ENCODE data around the gene SNX9. TPM values are rescaled to one million over a fixed set of nuclear protein-coding genes. Genes with fewer than 3 reads are reported as not detected.

Gene SNX9
- total RNA-seq, 1 experiment from 2014 or later: 31.3 TPM

DNA sequence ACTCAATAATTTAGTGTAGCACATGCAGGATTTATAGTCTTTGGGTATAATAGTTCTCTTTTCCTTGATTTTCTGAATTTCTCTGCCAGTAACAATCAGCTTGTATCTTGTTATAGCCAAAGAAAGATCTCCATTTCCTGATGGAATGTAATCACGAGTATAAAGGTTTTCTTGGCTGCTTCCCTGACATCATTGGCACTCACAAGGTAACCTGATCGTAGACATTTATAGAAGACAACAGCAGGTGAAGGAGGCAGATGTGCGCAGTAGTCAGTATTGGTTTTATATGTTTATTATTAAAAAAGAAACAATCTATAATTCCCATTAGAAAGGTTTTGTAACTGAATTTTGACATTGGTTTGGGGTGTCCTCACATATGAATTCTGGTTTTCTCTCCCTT is 114.3 kb downstream of the SNX9 start:
- no peak overlapping the region for H3K4me2 ChIP-seq (ENCODE audit: insufficient read depth, insufficient read length, low read length)
- no peak overlapping the region for H3K18ac ChIP-seq (ENCODE audit: insufficient read length, low read depth, low read length)
- no peak for DNase-seq
- H3K9me3 Mint-ChIP-seq: no peaks in the 10 kb centered on the region
- WGBS (ENCODE audit: extremely low coverage, insufficient read length, low lambda C conversion rate): no CpG with 5 or more reads among the region's 3 CpGs
- H3K27me3 Mint-ChIP-seq (ENCODE audit: low read depth): no peaks in the 10 kb centered on the region
- TF ChIP-seq, protein P1, sequence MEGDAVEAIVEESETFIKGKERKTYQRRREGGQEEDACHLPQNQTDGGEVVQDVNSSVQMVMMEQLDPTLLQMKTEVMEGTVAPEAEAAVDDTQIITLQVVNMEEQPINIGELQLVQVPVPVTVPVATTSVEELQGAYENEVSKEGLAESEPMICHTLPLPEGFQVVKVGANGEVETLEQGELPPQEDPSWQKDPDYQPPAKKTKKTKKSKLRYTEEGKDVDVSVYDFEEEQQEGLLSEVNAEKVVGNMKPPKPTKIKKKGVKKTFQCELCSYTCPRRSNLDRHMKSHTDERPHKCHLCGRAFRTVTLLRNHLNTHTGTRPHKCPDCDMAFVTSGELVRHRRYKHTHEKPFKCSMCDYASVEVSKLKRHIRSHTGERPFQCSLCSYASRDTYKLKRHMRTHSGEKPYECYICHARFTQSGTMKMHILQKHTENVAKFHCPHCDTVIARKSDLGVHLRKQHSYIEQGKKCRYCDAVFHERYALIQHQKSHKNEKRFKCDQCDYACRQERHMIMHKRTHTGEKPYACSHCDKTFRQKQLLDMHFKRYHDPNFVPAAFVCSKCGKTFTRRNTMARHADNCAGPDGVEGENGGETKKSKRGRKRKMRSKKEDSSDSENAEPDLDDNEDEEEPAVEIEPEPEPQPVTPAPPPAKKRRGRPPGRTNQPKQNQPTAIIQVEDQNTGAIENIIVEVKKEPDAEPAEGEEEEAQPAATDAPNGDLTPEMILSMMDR (conservative IDR thresholded peaks at IDR 0.05): no peak
- H3K4me1 Mint-ChIP-seq: 0 out of 4 replicates have a peak, but pooled peaks cover 0 to under 1% of the 10 kb centered on the region in 2 experiments
- peaks cover 11 to 80% (median 55%) of the 10 kb centered on the region in 3 experiments; a peak in 6 of 7 replicates for H3K36me3 Mint-ChIP-seq (ENCODE audit: insufficient read depth in 1 of 3, low read depth in 3 of 3)
- H2AK5ac ChIP-seq (ENCODE audit: insufficient read length, low read length): no peak overlapping the region
- no peak overlapping the region for H4K5ac ChIP-seq (ENCODE audit: insufficient read length, low read depth, low read length)
- H3K27ac Mint-ChIP-seq: no peak overlapping the region
- no peaks in the 10 kb centered on the region for H3K4me1 ChIP-seq (ENCODE audit: insufficient read depth, low read length)
- H3K79me1 ChIP-seq (ENCODE audit: insufficient read depth, low read depth, low read length, poor library complexity, severe bottlenecking): no peaks in the 10 kb centered on the region
- no peak overlapping the region for H2BK120ac ChIP-seq (ENCODE audit: low read depth, low read length, poor library complexity, severe bottlenecking)
- H4K8ac ChIP-seq (replicated peaks; ENCODE audit: insufficient read length, low read depth, low read length): no peak overlapping the region
- H4K91ac ChIP-seq (ENCODE audit: insufficient read length, low read depth, low read length): no peak overlapping the region
- H2BK20ac ChIP-seq (ENCODE audit: low read depth, low read length, poor library complexity, severe bottlenecking): no peak overlapping the region
- H3K27me3 ChIP-seq (ENCODE audit: insufficient read depth, low read length): no peaks in the 10 kb centered on the region
- H3K14ac ChIP-seq (ENCODE audit: insufficient read depth, low read length): no peak overlapping the region
- H3K23me2 ChIP-seq (ENCODE audit: insufficient read length, low read depth, low read length, poor library complexity, severe bottlenecking): no peaks in the 10 kb centered on the region
- H2BK12ac ChIP-seq (ENCODE audit: insufficient read length, low read depth, low read length): no peak overlapping the region
- H3K9me3 ChIP-seq (ENCODE audit: control insufficient read depth, low read depth, low read length): no peaks in the 10 kb centered on the region
- H2BK15ac ChIP-seq (ENCODE audit: low read depth, low read length): no peak overlapping the region
- H3T11ph ChIP-seq (ENCODE audit: low read length): no peak overlapping the region
- no peak overlapping the region for H3K27ac ChIP-seq (ENCODE audit: insufficient read length, low read depth, low read length)
- no peak overlapping the region for H2BK5ac ChIP-seq (ENCODE audit: insufficient read length, low read length)
- no peak overlapping the region for H3K9ac ChIP-seq (ENCODE audit: extremely low read depth, insufficient read length, low read length)
- H3K4me3 Mint-ChIP-seq: no peak overlapping the region
- no peak overlapping the region for H3K4ac ChIP-seq (ENCODE audit: low read depth, low read length)
- H3K23ac ChIP-seq (ENCODE audit: insufficient read length, low read depth, low read length): no peak overlapping the region
- no peak overlapping the region for H3K56ac ChIP-seq (ENCODE audit: insufficient read length, low read depth, low read length)
- H3K79me2 ChIP-seq (ENCODE audit: insufficient read depth, low read length): no peaks in the 10 kb centered on the region
- no peak overlapping the region for H2AFZ ChIP-seq (ENCODE audit: low read length)
- no peaks in the 10 kb centered on the region for H4K20me1 ChIP-seq (ENCODE audit: control insufficient read depth, insufficient read depth, insufficient read length)

All from H9 (cell line).